GM18873 (cell line): ENCODE results near the gene DIPK2B.

ENCODE experiments used
- ATAC-seq: cut with Tn5 transposase; IDR thresholded peaks from one replicate; pipeline ENCODE4 v1.9.1; 2021; ENCODE audit warnings: mild to moderate bottlenecking, moderate library complexity, moderate number of reproducible peaks; ENCODE audit not compliant: unreplicated experiment, low FRiP score

DIPK2B gene, protein sequence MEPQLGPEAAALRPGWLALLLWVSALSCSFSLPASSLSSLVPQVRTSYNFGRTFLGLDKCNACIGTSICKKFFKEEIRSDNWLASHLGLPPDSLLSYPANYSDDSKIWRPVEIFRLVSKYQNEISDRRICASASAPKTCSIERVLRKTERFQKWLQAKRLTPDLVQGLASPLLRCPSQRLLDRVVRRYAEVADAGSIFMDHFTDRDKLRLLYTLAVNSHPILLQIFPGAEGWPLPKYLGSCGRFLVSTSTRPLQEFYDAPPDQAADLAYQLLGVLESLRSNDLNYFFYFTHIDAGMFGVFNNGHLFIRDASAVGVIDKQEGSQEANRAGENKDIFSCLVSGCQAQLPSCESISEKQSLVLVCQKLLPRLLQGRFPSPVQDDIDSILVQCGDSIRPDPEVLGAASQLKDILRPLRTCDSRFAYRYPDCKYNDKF

DNA sequence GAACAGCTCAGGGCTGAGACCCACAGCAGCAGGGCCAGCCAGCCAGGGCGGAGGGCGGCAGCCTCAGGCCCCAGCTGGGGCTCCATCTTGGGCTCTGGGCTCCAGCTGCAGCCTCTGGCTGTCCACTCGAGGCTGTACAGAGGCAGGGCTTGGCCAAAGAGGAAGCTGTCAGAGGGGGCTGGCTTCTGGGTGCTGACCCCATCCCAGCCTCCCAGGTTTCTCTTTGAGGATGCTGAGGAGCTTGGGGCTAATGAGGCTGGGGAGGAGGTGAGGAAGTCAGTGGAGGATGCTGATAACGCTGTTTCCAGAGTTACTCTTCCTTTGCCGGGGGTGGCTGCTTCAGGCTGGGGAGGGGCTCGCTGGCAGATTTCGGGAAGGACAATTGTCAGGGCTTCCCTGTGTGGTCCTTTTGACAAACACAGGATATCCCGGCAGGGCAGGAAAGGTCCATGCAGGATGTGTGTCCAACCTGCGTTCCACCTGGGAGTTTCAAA, at the start of gene DIPK2B:
Gene DIPK2B, minus strand, starts transcription at position 136 of the 494 bp plus-strand sequence. Its CDS starts 50 bp downstream, at position 86.
- ATAC-seq, result no peak

DNA sequence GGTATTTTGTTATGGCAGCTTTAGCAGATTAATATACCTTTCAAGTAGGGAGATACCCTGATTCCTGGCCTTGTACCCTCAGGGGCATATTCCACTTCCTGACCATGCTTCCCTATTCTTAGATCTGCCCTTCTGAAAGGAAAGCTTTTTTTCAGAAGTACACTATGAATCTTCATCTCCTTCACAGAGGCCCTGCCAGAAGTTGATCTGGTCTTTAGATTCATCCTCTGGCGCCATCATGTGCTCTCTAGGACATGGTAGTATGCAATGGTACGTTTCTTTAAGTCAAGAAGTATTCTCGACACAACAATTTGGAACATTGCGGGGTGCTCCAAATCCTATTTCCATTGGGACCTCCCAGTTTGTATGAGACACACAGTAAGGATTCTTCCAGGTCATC, 39.6 kb upstream of the DIPK2B start:
- no peak for ATAC-seq

DNA sequence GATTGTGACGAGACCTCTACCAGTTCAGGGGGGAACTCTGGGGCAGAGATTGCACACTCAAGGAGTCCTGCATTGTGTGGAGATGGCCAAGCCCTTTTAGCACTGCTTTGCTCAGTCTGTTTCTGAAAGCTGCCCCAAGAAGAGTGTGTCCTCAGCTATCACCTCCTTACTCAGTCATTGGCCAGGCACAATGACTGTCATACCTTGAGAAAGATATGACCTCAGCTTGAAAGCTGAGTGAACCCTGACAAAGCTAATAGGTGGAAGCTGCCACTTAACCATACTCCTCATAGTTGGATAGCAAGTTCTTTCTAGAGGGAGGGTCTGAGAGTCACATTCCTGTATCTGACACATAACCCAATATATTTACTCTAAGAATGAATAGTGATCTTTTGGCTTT, 37.8 kb upstream of the DIPK2B start:
- ATAC-seq, result no peak

DNA sequence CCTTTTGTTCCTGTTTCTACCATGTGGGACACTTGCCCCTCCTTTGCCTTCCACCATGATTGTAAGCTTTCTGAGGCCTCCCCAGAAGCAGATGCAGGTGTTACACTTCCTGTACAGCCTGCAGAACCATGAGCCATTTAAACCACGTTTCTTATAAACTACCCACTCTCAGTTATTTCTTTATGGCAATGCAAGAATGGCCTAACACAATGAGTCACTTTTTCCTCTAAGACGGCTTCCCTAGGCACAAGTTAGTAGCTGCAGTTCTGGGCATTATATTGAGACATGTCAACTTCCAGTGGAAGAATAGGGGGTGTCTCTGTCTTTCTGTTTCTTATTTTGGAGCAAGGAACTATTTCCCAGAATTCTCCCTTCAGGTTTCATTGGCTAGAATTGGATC, 32.9 kb upstream of the DIPK2B start:
- ATAC-seq, result no peak

DNA sequence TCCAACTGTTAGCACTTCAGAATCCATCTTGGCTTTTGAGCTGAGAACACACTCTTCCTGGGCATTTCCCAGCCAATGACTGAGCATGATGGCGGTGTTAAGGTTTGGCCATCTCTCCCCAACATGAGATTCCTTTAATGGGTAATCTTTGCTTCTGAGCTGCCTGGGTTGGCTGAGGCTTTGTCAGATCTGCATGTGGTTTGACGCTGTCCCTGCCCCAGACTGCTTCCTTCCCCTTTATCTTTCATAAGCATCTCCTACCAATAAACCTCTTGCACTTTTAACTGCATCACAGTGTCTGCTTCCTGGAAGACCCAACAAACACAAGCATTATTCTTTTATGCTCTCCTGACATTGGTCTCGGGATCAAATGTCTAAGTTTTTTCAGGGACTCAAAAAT, 31.5 kb upstream of the DIPK2B start:
- ATAC-seq, result no peak

DNA sequence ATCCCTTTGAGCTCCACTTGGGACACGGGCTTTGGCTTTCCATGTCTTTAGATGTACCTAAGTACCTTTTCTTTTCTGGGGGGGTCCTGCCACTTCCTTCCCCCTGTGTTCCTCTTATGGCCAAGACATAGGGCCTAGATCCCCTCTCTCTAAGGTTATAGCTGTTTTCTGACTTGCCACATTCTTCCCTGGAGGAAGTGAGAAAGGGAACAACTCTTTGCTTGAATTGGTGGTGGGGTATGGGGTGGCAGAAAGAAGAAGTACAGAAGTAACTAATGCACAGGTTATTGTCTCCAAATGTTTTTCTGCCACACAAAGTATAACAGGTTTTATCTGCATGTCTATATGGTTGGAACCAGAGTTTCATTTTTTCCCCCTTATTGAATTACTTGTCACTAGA, 29.7 kb upstream of the DIPK2B start:
- ATAC-seq, result no peak

DNA sequence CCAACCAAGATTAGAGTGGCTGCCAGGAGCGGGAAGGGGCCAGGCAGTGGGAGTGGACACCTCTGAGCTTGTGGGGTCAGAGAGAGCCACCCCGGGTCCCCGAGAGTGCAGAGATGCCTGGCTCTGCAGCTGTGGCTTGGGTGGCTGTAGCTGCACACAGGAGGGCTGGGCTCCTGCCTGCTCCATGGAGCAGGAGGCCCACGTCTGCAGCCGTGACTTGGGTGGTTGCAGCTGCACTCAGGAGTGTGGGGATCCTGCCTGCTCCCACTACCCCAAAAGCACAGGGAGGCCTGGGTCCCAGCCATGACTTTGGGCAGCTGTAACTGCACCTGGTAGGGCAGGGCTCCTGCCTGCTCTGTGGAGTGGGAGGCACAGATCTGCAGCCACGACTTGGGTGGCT, 28.7 kb upstream of the DIPK2B start:
- ATAC-seq, result no peak

DNA sequence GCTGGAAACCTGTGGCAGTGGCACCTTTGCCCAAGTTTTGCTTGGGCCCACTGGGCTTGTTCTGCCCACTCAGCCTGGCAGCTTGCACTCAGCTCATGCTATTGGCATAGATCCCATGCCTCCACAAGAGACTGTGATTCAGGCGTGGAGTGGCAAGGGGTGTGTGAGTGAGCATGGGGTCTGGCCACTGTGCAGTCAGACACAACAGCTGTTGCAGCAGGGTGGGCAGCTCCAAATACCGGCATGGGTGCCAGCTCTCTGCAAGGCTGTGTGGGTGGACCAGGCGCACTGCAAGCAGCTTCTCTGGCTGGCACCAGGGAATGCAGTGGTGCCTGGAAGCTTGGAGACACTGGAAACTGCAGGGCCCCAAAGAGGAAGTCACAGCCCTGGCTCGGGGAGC, 27.4 kb upstream of the DIPK2B start:
- ATAC-seq, result no peak

DNA sequence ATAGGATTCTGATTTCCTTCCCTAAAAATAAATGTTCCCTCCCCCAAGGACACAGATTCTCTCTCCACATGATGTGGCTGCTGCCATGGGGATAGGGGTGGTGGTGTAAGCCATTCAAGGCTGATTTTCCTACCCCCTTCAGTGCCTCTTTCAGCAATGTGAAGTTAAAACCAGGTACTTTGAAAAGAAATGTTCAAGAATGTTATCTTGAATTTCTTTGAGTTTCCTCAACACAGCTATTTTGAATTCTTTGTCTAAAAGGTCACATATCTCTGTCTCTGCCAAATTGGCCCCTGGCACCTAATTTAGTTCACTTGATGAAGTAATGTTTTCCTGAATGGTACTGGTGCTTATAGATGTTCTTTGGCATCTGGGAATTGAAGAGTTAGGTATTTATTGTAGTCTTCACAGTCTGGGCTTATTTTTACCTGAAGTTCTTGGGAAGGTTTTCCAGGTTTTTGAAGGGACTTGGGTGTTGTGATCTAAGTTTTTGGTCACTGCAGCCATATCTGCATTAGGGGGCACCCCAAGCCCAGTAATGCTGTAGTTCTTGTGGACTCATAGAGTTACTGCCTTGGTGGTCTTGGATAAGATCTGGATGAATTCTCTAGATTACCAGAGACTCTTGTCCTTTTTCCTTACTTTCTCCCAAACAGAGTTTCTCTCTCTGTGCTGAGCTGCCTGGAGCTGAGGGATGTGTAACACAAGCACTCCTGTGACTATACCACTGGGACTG, 7.6 kb upstream of the DIPK2B start:
- no peak for ATAC-seq

DNA sequence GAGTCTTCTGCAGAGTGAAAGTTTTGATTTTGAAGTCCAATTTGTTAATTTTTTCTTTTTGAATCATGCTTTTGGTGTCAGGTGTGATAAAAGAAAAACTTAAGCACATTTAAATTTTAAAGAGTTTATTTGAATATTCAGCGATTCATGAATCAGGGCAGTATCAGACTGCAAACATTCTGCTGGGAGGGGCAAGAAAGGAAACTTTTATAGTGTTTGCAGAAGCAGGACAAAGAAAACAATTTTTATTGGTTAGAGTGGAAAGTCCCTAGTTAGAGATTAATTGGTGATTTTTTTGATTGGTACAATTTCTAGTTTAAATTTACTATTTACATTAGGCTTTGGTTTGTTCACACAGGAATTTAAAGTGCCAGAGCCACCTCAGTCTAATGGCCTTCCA, 1.5 kb upstream of the DIPK2B start:
- ATAC-seq, result no peak

DNA sequence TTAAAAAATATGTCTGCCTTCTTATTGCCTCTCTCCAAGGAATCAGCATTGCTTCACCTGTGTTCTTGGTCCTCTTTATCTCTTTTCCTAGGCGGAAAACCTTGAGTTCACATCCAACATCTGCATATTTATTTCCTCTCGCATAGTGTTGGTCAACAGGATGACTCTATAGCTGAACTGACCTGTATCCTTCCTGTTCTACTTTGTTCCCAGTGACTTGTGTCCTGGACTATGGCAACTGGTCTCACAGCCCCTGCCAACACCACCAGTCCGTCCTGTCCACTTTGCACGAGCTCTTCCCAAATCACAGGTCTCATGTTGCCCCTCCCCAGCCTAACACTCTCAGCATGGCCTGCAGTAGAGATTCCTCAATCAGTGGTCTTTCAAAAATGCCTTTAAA, 2.0 kb downstream of the DIPK2B start:
- ATAC-seq, result no peak

DNA sequence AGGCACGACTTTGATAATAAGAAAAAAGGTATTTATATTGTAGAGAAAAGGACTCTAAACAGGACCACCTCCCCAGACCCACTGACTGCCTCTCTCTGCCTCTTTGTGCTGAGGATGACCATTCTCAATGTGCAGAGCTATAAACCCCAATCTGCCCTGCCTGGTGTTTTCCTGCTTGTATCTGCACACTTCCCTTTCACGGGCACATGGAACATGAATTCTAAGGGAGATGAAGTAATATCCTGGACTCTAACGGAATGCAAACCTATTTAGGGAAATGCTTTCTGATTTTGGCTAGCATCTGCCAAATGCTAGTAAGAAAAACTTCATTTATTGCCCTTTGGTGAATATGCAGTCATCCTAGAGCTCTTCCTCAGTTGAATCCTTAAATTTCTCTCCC, 2.4 kb downstream of the DIPK2B start:
- ATAC-seq, result no peak

DNA sequence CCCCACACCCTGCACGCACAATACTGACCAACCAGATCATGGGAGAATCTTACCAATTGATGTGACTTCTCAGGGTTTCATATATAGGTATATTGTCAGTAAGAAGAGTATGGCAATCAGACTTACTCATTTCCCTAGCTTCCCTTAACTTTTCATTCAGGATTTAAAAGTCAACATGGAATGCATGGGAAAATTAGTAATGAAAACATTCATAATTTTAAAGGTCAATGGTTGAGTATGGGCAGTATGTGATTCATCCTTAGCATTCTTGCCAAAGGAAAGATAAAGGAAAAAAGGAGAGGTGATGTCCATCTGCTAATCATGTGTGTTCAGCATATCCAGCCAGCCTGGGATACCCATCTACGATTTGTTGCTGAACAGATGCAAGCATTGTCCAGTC, 4.0 kb downstream of the DIPK2B start:
- no peak for ATAC-seq

DNA sequence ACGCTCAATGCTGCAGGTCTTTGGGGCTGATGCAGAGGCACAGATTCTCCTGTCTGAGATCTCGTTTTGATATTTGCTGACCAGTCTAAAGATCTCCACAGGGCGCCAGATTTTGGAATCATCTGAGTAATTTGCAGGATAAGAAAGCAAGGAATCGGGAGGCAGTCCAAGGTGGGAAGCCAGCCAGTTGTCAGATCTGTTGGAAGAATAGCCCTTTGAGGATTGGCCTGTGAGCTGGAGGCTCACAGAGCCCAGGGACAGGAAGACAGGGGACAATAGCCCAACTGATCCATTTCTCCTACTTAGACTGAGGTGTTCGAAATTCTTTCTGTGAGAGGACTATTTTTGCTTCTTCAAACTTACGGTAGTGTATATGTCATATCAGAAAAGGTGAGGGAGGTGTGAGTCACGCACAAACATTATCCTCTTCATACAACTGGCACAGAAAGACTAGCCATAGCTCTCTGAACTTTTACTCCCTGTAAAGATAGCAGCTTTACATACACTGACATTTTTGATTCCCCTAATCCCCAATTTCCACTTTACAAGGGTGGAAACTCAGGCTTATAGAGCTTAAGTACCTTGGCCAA, 8.8 kb downstream of the DIPK2B start:
- no peak for ATAC-seq

DNA sequence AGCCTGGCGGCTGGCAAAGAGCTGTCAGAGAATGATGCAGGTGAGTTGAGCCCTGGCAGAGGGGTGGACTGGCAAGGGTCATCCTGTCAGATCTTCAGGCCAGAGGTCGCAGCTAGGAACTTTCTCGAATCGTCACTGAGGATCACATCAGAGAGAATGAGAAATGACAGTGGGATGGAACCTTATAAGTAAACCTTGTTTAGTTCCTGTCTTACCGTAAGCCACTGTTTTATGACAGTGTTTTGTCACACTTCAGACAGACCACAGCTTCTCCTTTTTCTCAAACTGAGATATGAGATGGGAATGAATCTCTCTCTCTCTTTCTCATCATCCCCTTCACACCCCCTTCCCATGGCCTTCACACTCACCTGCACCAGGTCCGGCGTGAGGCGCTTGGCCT, 9.3 kb downstream of the DIPK2B start:
- no peak for ATAC-seq

DNA sequence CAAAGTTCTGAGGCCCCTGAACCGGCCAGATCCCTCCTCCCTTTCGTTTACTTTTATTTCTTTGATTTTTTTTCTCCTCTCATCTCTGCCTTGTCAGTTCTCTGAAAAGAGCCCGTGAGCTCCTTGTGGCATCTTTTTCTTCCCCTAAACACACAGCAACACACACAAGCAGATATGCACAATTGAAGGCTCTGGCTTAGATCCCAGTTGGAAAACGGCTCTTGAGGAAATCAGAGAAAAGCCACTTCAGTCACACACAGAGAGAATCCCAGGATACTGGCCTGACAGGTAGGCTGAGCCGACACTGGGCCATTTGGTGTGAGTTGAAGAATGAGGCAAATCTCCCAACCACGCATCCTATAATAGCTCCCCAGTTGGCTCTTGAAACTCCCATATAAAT, 12.9 kb downstream of the DIPK2B start:
- ATAC-seq, result no peak

DNA sequence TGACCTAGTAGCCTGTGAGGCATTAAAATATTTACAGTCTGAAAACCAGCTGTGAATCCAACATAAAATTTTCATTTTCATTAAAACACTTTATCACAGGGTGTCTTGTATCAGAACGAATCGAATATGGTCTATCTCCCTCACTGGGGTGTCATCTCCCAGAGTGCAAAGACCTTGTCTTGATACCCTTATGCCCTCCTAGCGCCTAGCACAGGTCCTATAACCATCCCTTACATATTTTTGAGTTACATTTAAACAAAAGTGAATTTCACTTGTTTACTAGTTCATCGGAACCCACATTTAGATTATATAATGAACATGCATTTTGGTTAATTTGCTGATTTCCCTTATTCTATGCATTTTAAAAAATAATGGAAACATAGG, 14.0 kb downstream of the DIPK2B start:
- no peak for ATAC-seq

DNA sequence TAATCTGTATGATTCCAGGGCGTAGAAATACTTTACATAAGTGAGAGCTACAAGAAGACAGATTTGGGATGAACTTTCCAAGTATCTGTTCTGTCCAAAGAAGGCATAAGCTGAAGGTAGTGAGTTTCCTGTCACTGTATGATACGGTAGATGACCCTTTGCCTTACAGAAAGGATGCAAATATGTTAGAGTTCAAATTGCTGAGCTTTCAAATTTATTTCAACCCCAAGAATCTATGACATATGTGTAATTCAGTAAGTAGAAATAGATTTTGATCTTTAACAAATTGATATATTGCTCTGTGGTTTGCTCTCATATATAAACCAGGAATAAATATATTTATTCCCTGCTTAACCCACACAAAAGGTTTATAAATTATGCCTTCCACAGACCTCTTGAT, 16.5 kb downstream of the DIPK2B start:
- ATAC-seq, result no peak

DNA sequence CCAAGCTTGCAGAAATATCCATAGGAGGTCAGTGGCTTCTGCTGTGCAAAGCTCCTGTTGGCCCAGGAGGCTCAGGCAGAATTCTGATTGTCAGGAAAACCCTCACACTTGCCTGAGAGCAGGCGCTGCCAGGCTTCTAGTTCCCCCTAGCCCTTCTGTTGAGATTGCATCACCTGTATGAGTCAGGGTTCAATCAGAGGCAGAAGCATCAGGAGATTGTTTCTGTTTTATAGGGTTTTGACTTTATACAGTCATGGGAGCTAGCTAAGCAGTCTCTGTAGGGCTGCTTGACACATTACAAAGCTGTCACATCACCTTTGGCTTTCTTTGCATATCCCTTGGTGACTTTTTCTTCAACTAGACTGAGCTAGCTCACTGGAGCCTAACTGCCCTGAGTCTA, 27.8 kb downstream of the DIPK2B start:
- ATAC-seq, result no peak

DNA sequence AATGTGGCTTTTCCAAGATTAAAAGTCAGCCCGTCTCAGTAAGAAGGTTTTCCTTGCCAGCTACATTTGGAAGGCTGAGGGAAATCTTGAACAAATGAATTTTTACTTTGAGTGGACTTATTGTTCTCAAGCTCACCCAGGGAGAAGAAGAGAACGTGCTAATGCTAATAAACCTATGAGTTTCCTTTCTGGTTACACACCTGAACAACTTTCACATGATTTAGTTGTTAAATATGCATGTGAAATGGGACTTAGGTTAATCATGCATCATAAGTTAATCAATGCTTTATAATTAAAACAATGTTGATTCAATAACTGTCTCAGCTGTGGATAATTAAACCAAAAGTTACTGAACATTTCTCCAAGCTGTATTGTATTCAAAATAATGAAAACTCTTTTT, 33.9 kb downstream of the DIPK2B start:
- no peak for ATAC-seq

DNA sequence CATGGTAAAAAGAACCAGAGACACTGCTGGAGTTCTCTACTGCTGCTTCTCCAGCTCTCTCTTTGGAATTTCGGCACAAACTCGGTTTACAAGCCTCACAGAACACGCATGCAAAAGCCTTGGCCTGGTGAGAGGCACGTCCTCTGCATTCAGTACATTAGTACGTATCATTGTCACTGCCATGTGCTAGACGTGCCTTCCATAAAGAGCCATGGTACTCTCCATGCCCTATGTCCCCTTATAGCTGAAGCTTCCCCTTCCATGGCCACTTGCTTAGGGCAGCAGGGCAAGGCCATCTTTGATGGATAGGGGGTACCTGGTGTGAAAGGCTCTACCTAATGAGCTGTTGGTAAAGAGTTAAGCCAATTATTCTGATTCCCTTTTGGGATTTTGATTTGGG, 35.0 kb downstream of the DIPK2B start:
- no peak for ATAC-seq
